ELF-1 (cell line): ENCODE results near the gene SERPINH1.

Experiments
- DNase-seq: peaks from one replicate; pipeline ENCODE4 v3.0.0-alpha.2; 2016; ENCODE audit warnings: low read depth, low spot score

Gene SERPINH1

DNA sequence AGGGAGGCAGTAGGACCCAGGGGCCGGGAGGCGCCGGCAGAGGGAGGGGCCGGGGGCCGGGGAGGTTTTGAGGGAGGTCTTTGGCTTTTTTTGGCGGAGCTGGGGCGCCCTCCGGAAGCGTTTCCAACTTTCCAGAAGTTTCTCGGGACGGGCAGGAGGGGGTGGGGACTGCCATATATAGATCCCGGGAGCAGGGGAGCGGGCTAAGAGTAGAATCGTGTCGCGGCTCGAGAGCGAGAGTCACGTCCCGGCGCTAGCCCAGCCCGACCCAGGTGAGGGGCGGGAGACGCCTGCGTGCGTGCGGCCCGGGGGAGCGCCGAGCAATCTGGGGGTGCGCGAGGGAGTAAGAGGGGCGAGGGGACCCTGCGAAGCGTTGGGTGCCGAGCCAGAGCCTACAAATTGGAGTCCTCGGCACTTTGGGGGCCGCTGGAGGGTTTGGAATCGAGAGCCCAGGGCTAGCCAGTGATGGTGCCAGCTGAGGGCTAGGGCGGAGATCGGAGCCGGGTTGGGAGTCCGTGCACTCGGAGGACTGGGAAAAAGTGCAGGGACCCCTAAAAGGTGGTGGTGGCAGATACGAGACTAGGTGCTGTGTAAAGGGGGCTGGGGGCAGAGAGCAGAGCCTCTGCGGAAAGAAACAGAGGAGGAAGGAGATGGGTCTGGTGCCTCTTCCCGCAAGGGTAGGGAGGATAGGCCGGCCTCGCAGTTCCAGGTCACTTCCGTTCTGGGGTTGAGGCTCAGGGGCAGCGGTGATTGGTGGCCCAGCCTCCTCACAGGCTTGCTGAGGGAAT lies at the start of gene SERPINH1:
TSS of gene SERPINH1 (plus strand) at position 206 of the 788 bp plus-strand sequence. CDS start 4,097 bp downstream, outside the sequence.
- DNase-seq = peak; percentile 91

DNA sequence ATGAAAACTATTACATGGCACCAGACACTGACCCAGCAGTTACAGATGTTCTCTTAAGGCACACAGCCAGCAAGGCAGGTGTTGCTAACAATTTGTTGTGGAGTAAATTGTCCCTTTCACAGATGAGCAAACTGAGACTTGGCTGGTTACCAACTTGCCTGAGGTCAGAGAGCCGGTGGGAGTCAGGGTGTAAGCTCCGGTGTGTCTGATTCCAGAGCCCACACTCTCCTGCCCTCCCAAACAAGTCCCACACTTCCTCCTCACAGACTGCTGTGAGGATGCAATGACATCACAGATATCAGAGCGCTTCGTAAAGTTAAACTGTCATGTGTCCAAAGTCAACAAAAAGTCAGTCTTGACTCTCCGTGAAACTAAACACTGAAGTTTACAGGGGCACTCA lies 48.8 kb upstream of the SERPINH1 start:
- DNase-seq = no peak

DNA sequence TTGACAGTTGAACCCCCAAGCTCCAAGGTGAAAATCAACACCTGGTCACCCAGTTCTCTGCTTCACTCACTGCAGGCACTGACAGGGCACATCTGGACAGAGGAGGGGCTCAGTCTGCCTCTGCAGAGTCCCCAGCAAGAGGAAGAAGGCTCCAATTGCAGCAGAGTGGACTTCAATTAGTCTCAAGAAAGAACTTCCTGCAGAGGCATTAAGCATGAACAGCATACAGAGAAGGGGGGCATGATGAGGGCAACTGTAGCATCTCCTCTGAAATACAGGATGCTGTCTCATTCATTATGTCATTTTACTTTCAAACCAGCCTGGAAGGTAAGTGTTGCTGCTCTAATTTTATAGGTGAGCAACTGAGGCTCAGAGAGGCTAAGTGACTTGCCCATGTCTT lies 47.5 kb upstream of the SERPINH1 start:
- DNase-seq = no peak

DNA sequence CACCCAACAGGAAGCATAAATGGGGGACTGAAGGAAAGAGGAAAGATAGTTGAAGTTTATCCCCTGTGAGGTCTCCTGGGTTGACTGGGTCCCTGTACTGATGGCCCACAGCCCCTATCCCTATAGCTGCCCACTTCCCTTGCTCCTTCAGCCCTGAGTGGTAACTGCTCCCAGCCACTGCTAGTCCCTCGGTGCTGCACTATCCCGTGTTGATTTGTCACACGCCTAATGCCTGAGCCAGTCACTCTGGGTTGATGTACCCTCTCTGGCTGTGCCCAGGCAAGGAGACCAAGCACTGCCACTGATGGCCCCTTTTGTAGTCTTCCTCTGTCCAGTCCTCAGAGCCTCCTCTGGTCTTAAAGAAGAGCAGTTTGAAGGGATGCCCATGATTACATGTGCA lies 45.9 kb upstream of the SERPINH1 start:
- no peak for DNase-seq

DNA sequence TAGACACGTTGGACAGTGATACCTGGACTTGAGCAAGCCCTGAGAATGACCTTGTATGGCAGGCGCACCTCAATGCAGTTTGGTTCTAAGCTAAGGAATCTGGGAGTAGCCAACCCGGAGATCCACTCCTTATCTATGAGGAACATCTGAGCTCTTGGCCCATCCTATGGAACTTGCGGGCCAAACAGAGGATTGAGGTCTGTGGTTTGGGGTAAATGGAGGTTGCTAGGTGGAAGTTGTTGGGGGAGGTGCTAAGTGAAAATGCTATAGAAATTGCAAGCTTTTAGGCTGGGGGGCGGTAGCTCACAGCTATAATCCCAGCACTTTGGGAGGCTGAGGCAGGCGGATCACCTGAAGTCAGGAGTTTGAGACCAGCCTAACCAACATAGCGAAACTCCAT lies 45.2 kb upstream of the SERPINH1 start:
- no peak for DNase-seq

DNA sequence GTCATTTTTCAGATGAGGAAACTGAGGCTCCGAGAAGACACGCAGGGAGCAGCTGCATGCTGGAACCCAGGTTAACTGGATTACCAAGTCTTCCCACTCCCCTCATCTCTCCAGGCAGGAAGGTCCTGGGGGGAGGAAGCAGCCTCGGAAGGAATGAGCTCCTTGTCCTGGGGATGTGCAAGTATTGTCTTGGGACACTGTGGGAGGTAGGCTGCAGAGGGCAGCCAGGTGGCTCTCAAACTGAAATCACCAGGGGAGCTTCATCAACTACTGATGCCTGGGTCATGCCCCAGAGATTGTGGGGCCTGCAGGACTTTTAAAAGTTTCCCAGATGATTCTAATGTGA lies 43.9 kb upstream of the SERPINH1 start:
- no peak for DNase-seq

DNA sequence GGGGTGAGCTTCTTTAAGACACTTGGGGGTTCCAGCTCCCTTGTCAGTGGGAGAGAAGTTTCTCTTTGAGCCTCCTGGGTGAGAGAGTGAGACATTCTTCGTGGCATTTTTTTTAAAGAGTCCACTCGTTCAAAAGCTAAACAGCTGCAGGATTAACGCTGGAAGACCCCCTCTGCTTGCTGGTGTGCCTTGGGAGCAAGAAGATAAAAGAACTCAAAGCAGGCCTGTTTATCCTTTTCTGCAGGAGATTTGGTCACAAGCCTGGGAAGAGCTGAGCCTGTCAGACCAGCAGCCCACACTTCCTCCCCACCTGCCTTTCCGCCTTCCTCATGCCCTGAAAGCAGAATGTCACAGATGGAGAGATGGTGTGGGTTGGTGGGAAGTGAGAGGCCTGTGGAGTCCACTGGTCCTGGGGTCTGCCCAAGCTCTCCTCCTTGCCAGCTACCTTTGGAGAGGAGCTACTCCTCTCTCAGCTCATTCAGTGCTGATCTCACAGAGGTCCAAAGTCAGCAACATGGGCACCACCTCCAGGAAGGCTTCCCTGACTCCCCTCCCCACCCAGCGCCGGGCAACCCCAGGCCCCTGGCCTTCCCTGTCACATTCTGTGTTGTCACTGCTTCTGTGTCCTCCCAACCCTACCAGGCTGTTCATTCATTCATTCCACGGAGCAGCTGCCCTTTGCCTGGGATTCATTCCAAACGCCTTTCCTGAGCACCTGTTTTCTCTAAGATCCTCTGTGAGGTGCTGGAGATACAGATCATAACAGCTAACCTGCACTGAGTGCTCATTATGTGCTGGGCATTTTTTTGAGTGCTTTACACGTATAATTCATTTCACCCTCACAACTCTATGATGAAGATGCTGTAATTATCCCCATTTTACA lies 43.0 kb upstream of the SERPINH1 start:
- DNase-seq = no peak

DNA sequence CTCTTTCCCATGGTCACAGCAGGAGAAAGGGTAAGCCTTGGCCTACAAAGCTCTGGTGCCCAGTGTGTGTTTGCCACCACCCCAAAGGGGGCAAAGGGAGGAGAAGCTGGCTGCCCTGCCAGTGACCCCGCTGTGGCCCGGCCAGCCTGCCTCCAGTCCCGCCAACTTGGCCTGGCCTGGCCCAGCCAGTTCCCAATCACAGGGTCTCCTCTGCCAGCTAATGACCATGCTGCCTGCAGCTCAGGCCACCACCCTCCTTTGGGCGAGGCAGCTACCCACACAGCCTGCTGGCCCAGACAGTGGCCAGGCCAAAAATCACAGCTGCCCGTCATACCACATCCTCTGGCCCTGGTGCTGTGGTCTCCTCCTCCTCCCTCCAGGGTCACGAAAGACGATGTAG lies 41.4 kb upstream of the SERPINH1 start:
- no peak for DNase-seq

DNA sequence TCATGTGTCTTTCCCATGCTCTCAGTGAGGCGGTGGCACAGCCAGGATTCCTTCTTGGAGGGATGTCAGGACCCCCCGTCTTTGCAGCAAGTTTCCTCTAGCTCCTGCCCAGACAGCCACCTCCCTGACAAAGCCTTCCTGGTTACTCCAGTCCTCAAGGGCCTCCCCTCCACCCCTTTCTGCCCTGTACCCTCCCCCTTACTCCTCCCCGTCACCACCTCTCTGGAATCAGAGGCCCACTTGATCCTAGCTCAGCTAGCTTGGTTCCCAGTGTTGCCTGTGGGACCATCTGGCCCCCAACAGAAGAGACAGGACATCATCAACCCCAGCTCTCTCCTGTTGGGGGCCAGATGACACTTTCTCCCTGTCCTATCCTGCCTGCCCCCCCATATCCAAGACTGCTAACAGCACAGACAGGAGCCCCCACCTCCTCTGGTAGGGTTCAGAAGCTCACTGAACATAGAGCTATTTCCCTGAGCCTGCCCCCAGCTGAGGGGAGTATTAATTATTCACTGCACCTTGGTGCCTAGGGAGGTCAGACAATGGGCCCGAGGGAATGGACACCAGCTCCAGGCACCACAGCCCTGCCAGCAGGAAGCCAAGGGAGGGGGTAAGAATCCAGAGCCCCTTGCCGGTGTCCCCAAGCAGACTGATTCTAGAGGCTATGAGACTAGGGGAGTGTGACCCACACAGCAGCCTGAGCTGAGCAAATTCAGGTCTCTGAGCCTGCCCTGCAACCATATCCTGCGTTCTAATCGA lies 39.6 kb upstream of the SERPINH1 start:
- no peak for DNase-seq

DNA sequence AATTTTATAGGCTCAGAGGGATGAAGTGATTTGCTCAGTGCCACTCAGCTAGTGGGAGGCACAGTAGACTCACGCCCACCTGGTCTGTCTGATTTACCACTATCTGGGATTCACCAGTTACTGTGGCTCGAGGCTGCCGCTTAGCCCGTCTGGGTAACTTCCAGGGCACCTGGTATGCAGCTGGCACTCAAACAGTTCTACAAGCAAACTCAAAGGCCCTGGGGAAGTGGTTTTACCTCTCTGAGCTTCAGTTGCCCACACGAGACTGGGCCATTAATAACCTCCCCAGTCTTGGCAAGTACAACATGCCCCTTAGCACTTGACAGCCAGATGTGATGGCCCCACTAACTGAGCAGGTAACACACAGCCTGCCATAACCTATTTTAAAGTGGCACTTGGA lies 38.9 kb upstream of the SERPINH1 start:
- no peak for DNase-seq

DNA sequence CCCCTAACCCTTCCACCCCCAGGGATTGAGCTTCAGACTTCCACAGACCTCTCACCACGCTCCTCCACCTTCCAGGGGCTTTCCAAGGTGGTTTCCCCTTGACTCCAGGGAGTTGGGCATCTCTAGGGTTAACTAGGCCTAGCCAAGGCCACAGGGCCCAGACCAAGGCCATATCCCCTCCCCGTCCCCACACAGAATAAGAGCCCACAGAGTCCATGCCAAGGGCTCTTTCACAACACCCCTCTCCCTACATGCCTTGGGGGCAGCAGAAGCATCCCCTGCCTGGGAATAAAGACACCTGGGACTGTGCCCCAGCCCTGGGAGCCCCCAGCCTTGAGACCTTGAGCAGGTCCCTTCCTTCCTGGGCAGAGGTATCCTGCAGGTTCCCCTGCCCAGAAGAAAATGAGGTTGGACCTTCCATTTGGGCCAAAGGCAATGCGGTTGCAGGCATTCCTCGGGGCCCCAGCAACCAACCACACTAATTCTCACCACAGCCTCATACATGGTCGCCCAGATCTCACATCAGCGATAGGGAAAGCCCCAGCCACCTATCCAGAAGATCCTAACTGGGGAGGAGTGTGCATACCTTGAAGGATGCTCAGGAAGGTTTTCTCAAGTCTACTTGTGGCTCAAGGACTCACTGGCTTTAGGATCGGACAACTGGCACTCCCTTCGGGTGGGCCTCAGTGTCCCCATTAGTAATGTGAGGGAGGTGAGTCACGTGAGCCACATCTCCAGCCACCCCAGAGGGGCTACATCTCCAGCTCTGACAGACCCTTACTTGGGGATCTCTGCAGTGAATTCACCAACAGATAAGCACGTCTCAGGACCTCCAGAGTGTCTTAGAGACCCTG lies 38.0 kb upstream of the SERPINH1 start:
- DNase-seq = no peak

DNA sequence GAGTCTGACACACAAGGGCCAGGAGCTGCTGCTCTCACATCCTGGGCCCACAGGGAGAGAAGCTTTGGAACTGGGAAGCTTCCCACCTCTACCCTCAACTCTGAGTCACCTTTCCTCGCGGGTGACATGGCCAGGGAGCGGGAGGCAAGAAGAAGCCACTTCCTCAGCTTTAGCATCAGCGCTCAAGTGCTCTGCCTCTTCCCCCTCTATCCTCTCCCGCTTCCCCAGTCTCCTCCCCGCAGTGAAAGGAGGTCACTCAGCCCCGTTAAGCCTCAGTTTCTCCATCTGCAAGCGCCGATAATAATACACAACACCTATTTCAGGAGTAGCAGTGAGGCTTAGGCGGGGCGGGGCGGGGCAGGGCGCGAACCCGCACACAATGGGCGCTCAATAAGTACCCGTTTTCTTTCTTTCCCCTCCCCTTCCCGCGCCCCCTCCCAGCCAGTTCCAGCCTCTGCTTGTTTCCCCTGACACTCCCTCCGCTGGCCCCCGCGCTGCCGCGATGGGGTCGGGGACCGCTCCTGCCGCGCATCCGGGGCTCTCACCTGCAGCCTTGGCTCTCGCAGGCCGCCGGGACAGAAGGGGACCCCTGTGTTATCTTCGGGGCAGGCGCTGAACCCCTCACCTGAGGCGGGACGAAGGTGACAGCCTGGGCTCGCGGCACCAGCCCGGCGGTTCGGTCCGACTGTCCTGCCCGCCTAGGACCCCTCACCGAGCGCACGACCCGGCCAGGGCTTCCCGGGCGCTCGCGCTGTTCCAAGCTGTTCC lies 37.2 kb upstream of the SERPINH1 start:
- DNase-seq = no peak

DNA sequence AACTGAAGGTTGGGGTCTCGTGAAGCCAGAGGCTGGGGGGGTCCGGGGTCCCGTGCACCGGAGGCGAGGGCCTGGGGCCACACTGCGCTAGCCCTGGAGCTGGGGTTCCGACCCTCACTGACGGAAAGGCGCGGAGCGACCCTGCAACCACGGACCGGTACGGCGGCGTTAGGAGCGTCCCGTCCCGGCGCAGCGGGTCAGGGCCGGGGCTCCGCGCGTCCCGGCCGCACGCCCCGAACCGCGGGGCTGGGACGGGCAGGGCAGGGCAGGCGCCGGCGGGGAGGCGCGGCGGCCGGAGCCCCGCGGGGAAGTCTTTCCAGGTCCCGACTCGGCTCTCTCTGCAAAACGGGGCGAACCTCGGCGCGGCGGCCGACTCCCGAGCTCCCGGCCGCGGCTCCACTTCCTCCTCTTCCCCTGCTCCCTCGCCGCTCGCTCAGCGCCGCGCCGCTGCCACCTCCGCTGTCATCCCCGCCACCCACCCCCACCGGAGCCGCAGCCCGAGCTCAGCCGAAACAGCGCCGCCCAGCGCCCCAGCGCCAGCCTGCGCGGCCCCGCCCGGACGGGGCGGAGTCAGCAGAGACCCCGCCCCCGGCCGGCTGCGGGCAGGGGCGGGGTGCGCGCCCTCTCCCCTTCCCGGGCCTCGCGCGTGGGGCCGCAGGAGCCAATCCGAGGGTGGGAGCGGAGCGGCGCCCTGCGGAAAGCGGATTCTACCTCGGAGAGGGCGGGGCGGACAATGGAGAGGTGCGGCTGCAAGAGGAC lies 36.4 kb upstream of the SERPINH1 start, which contains the start of gene GDPD5:
TSS of gene GDPD5 (minus strand) at position 509 of the 759 bp plus-strand sequence. CDS start 48,206 bp downstream, outside the sequence.
- DNase-seq = peak; percentile 81

DNA sequence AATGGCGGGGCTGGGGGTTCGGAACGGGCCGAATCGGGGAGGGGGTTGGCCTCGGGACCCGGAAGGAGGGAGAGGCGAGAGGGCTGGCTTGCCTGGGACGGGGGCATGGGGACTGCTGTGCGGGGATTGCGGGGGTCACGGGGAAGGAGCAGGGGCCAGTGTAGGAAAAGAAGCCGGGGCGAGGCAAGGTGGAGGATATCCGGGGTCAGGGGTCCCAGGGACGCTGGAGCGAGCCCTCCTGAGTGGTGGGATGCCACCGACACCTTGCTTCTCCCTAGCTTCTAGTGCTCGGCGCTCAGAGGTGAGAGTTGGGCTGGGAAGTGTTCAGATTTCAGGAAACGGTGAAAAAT lies 35.9 kb upstream of the SERPINH1 start:
- no peak for DNase-seq

DNA sequence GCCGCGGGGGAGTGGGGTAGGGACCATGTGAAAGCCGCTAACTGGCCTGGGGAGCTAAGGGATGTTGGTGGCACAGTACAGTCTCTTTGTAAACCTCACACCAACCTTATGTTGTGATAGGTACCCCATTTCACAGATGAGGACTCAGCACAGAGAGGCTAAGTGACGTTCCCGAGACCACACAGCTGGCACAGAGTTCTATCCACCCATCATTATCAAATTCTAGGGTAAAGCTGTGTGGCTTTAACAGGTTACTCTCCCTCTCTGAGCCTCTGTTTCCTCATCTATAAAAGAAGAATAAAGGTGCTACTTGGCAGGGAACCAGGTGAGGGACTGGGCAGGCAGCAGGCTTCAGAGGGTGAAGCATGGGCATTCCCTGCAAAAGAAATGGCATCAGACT lies 34.9 kb upstream of the SERPINH1 start:
- DNase-seq = no peak

DNA sequence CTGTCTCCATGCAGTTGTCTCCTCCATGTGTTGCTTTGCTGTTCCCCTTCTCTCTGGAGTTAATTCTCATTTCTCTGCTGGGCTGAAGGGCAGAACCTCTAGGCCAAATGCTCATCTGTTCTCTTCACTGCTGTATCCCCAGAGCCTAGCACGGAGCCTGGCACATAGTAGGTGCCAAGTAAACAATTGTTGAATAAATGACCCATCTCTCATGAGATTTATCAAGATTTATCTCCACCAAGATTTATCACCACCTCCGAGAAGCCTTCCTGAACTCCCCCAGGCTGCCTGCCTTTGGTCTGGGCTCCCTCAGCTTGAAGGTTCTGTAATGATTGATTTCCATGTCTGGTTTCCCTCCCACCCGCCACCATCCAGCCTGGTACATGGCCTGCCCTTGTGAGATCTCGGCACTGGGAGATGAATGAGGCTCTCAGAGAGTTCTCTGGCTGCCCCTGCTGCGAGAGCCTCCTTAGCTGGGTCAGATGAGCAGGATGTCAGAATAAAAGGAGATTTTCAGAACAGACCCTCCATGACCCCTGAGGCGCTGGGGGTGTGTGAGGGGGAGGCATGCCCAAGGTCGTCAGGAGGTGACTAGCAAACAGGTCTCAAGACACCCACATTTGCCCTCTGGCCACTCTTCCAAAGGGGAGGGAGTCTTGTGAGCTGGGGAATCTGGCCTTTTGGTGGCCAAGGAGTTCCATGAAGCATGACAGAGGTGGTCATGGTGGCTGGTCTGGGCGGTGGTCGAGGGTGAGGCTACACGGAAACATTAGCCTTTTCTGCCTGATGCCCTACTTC lies 33.9 kb upstream of the SERPINH1 start:
- no peak for DNase-seq

DNA sequence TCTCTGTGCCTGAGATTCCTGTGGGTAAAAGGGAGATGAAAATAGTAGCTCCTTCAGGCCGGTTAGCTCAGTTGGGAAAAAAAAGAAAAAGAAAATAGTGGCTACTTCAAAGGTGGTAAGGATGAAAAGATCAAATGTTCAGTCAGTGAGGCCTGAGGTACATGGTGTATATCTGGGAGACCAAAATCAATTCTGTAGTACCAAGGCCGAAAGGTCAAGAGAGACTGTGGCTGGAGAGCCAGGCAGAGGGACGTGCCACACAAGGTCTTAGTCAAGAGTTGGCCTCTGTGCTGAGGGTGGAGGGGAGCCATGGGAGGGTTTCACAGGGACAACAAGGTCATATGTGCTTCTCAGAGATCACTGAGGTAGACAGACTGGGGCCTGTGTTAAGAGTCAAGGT lies 31.5 kb upstream of the SERPINH1 start:
- no peak for DNase-seq

DNA sequence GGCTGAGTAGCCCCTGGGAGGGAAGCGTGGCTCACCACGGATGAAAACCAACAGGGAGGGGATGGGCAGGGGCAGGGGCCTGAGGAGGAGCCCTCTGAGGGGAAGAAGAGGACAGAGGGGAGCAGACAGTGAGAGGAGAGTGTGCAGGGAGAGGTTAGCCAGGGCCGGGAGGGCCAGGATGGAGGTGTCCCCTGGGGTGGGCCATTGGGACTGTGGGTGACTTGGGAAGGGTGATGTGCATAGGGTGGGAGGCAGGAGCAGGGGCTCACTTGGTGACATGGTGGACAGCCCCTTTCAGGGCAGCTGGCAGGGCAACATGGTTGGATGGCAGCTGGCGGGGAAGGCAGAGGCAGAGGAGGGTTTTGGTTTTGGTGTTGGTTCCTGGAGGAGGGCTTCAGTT lies 30.7 kb upstream of the SERPINH1 start:
- no peak for DNase-seq
